NCI-H1694 (cell line): ENCODE results near the gene CD7.

Experiments
- DNase-seq: peaks from one replicate; lab custom pipeline; 2025; lab: John Stamatoyannopoulos, UW

CD7 gene

GRCh38 chr17:82314012-82314726 is 3.2 kb downstream of the CD7 start:
- no peak for DNase-seq

GRCh38 chr17:82313195-82314011 is 4.0 kb downstream of the CD7 start:
- DNase-seq: no peak

GRCh38 chr17:82311971-82312370 is 5.4 kb downstream of the CD7 start:
- no peak for DNase-seq

GRCh38 chr17:82310877-82311276 is 6.5 kb downstream of the CD7 start:
- DNase-seq: no peak

GRCh38 chr17:82309656-82310570 is 7.5 kb downstream of the CD7 start:
- no peak for DNase-seq

GRCh38 chr17:82305727-82306300 is 11.6 kb downstream of the CD7 start:
- no peak for DNase-seq

GRCh38 chr17:82304826-82305726 is 12.3 kb downstream of the CD7 start:
- DNase-seq: no peak

GRCh38 chr17:82303944-82304808 is 13.2 kb downstream of the CD7 start:
- no peak for DNase-seq

GRCh38 chr17:82302991-82303943 is 14.1 kb downstream of the CD7 start:
- no peak for DNase-seq

GRCh38 chr17:82302568-82302963 is 14.8 kb downstream of the CD7 start:
- no peak for DNase-seq

- DNase-seq: no peak
These were observed 15.4 kb downstream of the CD7 start for GRCh38 chr17:82301916-82302567.

- DNase-seq: no peak
These were observed 16.0 kb downstream of the CD7 start for GRCh38 chr17:82301300-82301915.

GRCh38 chr17:82300707-82301270 is 16.6 kb downstream of the CD7 start:
- peak; percentile 44 for DNase-seq

- DNase-seq: no peak
These were observed 17.2 kb downstream of the CD7 start for GRCh38 chr17:82300228-82300627.

- DNase-seq: no peak
These were observed 18.0 kb downstream of the CD7 start for GRCh38 chr17:82299452-82299851.

GRCh38 chr17:82298538-82299421 is 18.6 kb downstream of the CD7 start:
- no peak for DNase-seq
